Esophagus (tissue), 2 donors: Measurements from ENCODE around the gene CYLD. TPM values are rescaled to one million over a fixed set of nuclear protein-coding genes. Genes with fewer than 3 reads are reported as not detected.

Source experiments
- H3K27ac ChIP-seq, 2 donors: one replicate each; pipeline ENCODE4 v1.5.1; 2013; ENCODE audit warnings: low read depth in 2 of 2, mild to moderate bottlenecking in 2 of 2, inconsistent platforms in 1 of 2, low read length in 1 of 2, moderate library complexity in 1 of 2
- H3K27me3 ChIP-seq, 2 donors: one replicate each; pipeline ENCODE4 v1.6.1; 2013; ENCODE audit warnings: low read length in 2 of 2, control low read depth in 1 of 2, mild to moderate bottlenecking in 1 of 2; ENCODE audit not compliant: insufficient read depth in 2 of 2, control insufficient read depth in 1 of 2
- H3K36me3 ChIP-seq, 2 donors: one replicate each; pipeline ENCODE4 v1.6.1; 2013; ENCODE audit warnings: low read length in 1 of 2; ENCODE audit not compliant: control insufficient read depth in 2 of 2, insufficient read depth in 2 of 2
- H3K4me1 ChIP-seq, 2 donors: one replicate each; pipeline ENCODE4 v1.6.1; 2013; ENCODE audit warnings: low read length in 1 of 2; ENCODE audit not compliant: control insufficient read depth in 2 of 2, insufficient read depth in 2 of 2
- H3K4me3 ChIP-seq, 2 donors: one replicate each; pipeline ENCODE4 v1.5.1; 2013; ENCODE audit warnings: low read length in 2 of 2, mild to moderate bottlenecking in 2 of 2, low read depth in 1 of 2, moderate library complexity in 1 of 2
- H3K9me3 ChIP-seq, 2 donors: one replicate each; pipeline ENCODE4 v1.6.1; 2013; ENCODE audit warnings: mild to moderate bottlenecking in 2 of 2, low read depth in 1 of 2, low read length in 1 of 2, moderate library complexity in 1 of 2; ENCODE audit not compliant: control insufficient read depth in 2 of 2, insufficient read depth in 1 of 2
- WGBS, 2 donors: extraction: QIAGEN DNeasy Blood & Tissue Kit; methylation state at CpG; one replicate each; pipeline ENCODE4 v1.1.7; 2013; 5-methylcytosine and 5-hydroxymethylcytosine counted together
- polyA plus RNA-seq, 2 donors: library from polyadenylated mRNA; stranded (reverse); fragments of 200-250 nt; gene quantifications; one replicate each; pipeline ENCODE4 v1.2.3, GENCODE V29; 2013
- donor health status: healthy with polysubstance abuse.
- donor health status: Bipolar disorder and iron deficiency.

CYLD gene
- polyA plus RNA-seq, 2 donors: 11.6 to 12.1 TPM

- peaks cover 0 to 3% of the 10 kb centered on the region in 2 donors for H3K27me3 ChIP-seq
- WGBS, 2 donors: 93 to 94% methylated on average over 17 of the region's 17 CpGs
- H3K4me1 ChIP-seq: no peaks in the 10 kb centered on the region
- no peak overlapping the region for H3K27ac ChIP-seq
- no peaks in the 10 kb centered on the region for H3K9me3 ChIP-seq
- no peak overlapping the region for H3K4me3 ChIP-seq
- no peaks in the 10 kb centered on the region for H3K36me3 ChIP-seq
These were observed 100.2 kb downstream of the CYLD start for GRCh38 chr16:50842013-50842505.

GRCh38 chr16:50842589-50842988 lies 100.7 kb downstream of the CYLD start:
- Histone ChIP-seq H3K4me1 (no peaks in the 10 kb centered on the region), H3K9me3 (no peaks in the 10 kb centered on the region), H3K27ac (no peak overlapping the region), H3K4me3 (no peak overlapping the region), H3K36me3 (no peaks in the 10 kb centered on the region), H3K27me3 (peaks cover 0 to 3% of the 10 kb centered on the region in 2 donors)
- 79 to 82% methylated on average over 4 of the region's 4 CpGs for WGBS, 2 donors

GRCh38 chr16:50844840-50845239 lies 103.0 kb downstream of the CYLD start:
- Histone ChIP-seq H3K27me3 (peaks cover 0 to 3% of the 10 kb centered on the region in 2 donors), H3K4me3 (no peak overlapping the region), H3K9me3 (no peaks in the 10 kb centered on the region), H3K36me3 (no peaks in the 10 kb centered on the region), H3K4me1 (no peaks in the 10 kb centered on the region), H3K27ac (no peak overlapping the region)
- 37 to 47% methylated on average over 5 of the region's 5 CpGs for WGBS, 2 donors

- WGBS, 2 donors: 79 to 80% methylated on average over 2 of the region's 2 CpGs
These were observed 103.4 kb downstream of the CYLD start for GRCh38 chr16:50845296-50845695.

GRCh38 chr16:50846511-50846910 lies 104.6 kb downstream of the CYLD start:
- Histone ChIP-seq H3K27ac (no peak overlapping the region), H3K4me3 (no peak overlapping the region), H3K36me3 (no peaks in the 10 kb centered on the region), H3K9me3 (no peaks in the 10 kb centered on the region), H3K27me3 (peaks cover 0 to 3% of the 10 kb centered on the region in 2 donors), H3K4me1 (no peaks in the 10 kb centered on the region)
- 93 to 94% methylated on average over 2 of the region's 2 CpGs for WGBS, 2 donors

More at GRCh38 chr16:50845296-50845695, 103.4 kb downstream of the CYLD start:
- Histone ChIP-seq H3K27me3 (peaks cover 0 to 3% of the 10 kb centered on the region in 2 donors), H3K4me1 (no peaks in the 10 kb centered on the region), H3K36me3 (no peaks in the 10 kb centered on the region), H3K27ac (no peak overlapping the region), H3K4me3 (no peak overlapping the region), H3K9me3 (no peaks in the 10 kb centered on the region)

GRCh38 chr16:50847166-50847565 lies 105.3 kb downstream of the CYLD start:
- H3K4me3 ChIP-seq: no peak overlapping the region
- no peak overlapping the region for H3K27ac ChIP-seq
- no peaks in the 10 kb centered on the region for H3K9me3 ChIP-seq
- no peaks in the 10 kb centered on the region for H3K4me1 ChIP-seq
- WGBS, 2 donors: 76 to 78% methylated on average over 3 of the region's 3 CpGs
- no peaks in the 10 kb centered on the region for H3K27me3 ChIP-seq
- H3K36me3 ChIP-seq: no peaks in the 10 kb centered on the region

GRCh38 chr16:50848755-50849514 lies 107.0 kb downstream of the CYLD start:
- no peaks in the 10 kb centered on the region for H3K36me3 ChIP-seq
- H3K27me3 ChIP-seq: no peaks in the 10 kb centered on the region
- no peaks in the 10 kb centered on the region for H3K9me3 ChIP-seq
- WGBS, 2 donors: 72 to 75% methylated on average over 7 of the region's 7 CpGs
- H3K4me1 ChIP-seq: no peaks in the 10 kb centered on the region
- H3K4me3 ChIP-seq: no peak overlapping the region
- H3K27ac ChIP-seq: no peak overlapping the region

Other genes starting within 250 kb of the CYLD start
- gene NKD1, start 193.7 kb upstream of the CYLD start, polyA plus RNA-seq: 1 to 10 TPM; 1.1 to 2.0 TPM
- under 1 TPM; 0.43 to 0.75 TPM for gene SNX20, start 60.8 kb upstream of the CYLD start, polyA plus RNA-seq
- gene NOD2, start 48.5 kb upstream of the CYLD start, polyA plus RNA-seq: 10 to 100 TPM in 1 of 2 donors, 1 to 10 TPM in 1; 6.2 to 11.0 TPM